K562 (cell line): ENCODE measurements around the gene FRMD3. TPM values are rescaled to one million over a fixed set of nuclear protein-coding genes. Genes with fewer than 3 reads are reported as not detected.

Experiments used
- ATAC-seq: fragments of 200-7000 bp; cut with Tn5 transposase; 3 replicates; pipeline ENCODE4 v1.9.1; 2020; ENCODE audit warnings: moderate library complexity
- BruUV-seq: library from RNA; stranded (reverse); fragments of 400-500 nt; replicated peaks from 2 replicates; lab custom pipeline; 2021; lab: Mats Ljungman, UMichigan
- CTCF ChIA-PET: fragments of 300-600 bp; formaldehyde crosslinking; extraction: SDS; loops from one replicate; lab custom pipeline; 2021; ENCODE audit warnings: low intra/inter-chr PET ratio; lab: Yijun Ruan, JAX
- POLR2A ChIA-PET: fragments of 300-600, 350-650 bp; sonication (Branson Sonifier 250); formaldehyde crosslinking; extraction: SDS; loops from one replicate; lab custom pipeline; 2021; ENCODE audit warnings: antibody characterized with exemption, inconsistent platforms; lab: Yijun Ruan, JAX
- DNase-seq, 4 experiments: peaks; one replicate each; pipeline versions ENCODE4 v3.0.0 to v3.0.0-alpha.2; 2011 to 2018; ENCODE audit warnings: low spot score in 3 of 4, mixed read lengths in 3 of 4; ENCODE audit errors: extremely low read depth in 1 of 4
- FAIRE-seq: peaks from 2 replicates; lab custom pipeline; 2011; peaks lifted over from hg19 to GRCh38; lab: Jason Lieb, UNC
- H2AFZ ChIP-seq: 2 replicates; pipeline ENCODE4 v1.6.0; 2011; ENCODE audit warnings: low read depth, low read length, control low read depth, inconsistent platforms
- H3K27ac ChIP-seq: fragments of 200-600 bp; 3 replicates; pipeline ENCODE4 v1.8.0; 2011; ENCODE audit warnings: low read depth, mild to moderate bottlenecking, control low read depth, inconsistent platforms, low read length, moderate library complexity, mixed read lengths; ENCODE audit errors: extremely low read depth
- H3K27me3 ChIP-seq, 2 experiments: fragments of 300-600 bp in 1 of 2; 2 replicates in 1 of 2; 3 replicates in 1 of 2; pipeline versions ENCODE4 v1.6.0 to v1.8.0; 2011; ENCODE audit warnings: inconsistent platforms in 2 of 2, low read length in 2 of 2, mild to moderate bottlenecking in 1 of 2, mixed read lengths in 1 of 2, moderate library complexity in 1 of 2; ENCODE audit not compliant: control insufficient read depth in 2 of 2, insufficient read depth in 2 of 2
- H3K36me3 ChIP-seq: fragments of 300-600 bp; 3 replicates; pipeline ENCODE4 v1.8.0; 2011; ENCODE audit warnings: mild to moderate bottlenecking, low read length, inconsistent platforms; ENCODE audit not compliant: control insufficient read depth, insufficient read depth
- H3K4me1 ChIP-seq, 2 experiments: fragments of 200-600 bp in 1 of 2; replicated peaks in 1 of 2; 2 replicates in 1 of 2; 3 replicates in 1 of 2; pipeline versions ENCODE4 v1.5.1 to v1.8.0; 2011; ENCODE audit warnings: inconsistent platforms in 2 of 2, low read length in 2 of 2, mild to moderate bottlenecking in 1 of 2, mixed read lengths in 1 of 2, moderate library complexity in 1 of 2; ENCODE audit not compliant: control insufficient read depth in 2 of 2, insufficient read depth in 2 of 2
- H3K4me2 ChIP-seq: 2 replicates; pipeline ENCODE4 v1.6.1; 2011; ENCODE audit warnings: low read length, control low read depth, inconsistent platforms, mixed read lengths; ENCODE audit not compliant: insufficient read depth
- H3K4me3 ChIP-seq: fragments of 200-600 bp; sonication (generic), shearing (Covaris generic); 2 replicates; pipeline ENCODE4 v1.5.1; 2016; ENCODE audit warnings: control low read depth, inconsistent platforms
- H3K79me2 ChIP-seq: fragments of 200-600 bp; 3 replicates; pipeline ENCODE4 v1.8.0; 2011; ENCODE audit warnings: low read length, inconsistent platforms; ENCODE audit not compliant: control insufficient read depth, insufficient read depth
- H3K9ac ChIP-seq, 2 experiments: 2 replicates each; pipeline versions ENCODE4 v1.6.0 to v1.6.1; 2011; ENCODE audit warnings: low read depth in 2 of 2, low read length in 2 of 2, control low read depth in 1 of 2, inconsistent platforms in 1 of 2, mild to moderate bottlenecking in 1 of 2, mixed read lengths in 1 of 2; ENCODE audit not compliant: insufficient read depth in 1 of 2
- H3K9me1 ChIP-seq: one replicate; pipeline ENCODE4 v1.6.0; 2011; ENCODE audit warnings: inconsistent platforms, mild to moderate bottlenecking, low read length, moderate library complexity; ENCODE audit not compliant: control insufficient read depth, insufficient read depth
- H3K9me3 ChIP-seq: replicated peaks from 2 replicates; pipeline ENCODE4 v1.5.1; 2011; ENCODE audit warnings: low read depth, low read length, inconsistent platforms; ENCODE audit not compliant: control insufficient read depth, insufficient read depth
- H4K20me1 ChIP-seq: replicated peaks from 2 replicates; pipeline ENCODE4 v1.6.1; 2011; ENCODE audit warnings: low read length, inconsistent platforms, mixed read lengths; ENCODE audit not compliant: control insufficient read depth, insufficient read depth
- ATF7 ChIP-seq: fragments of 450-650 bp; IDR thresholded peaks from 2 replicates; pipeline ENCODE4 v1.7.1; 2014; ENCODE audit warnings: mild to moderate bottlenecking, moderate library complexity
- CBFB ChIP-seq: sonication (generic); formaldehyde crosslinking; IDR thresholded peaks from 2 replicates; pipeline ENCODE4 v1.4.0; 2020; ENCODE audit warnings: mild to moderate bottlenecking, missing genetic modification reagents
- CEBPG ChIP-seq, 3 experiments: fragments of 200-800 bp in 1 of 3; sonication (Bioruptor generic) in 1 of 3; sonication (generic) in 1 of 3; formaldehyde crosslinking in 1 of 3; IDR thresholded peaks in 2 of 3; conservative IDR thresholded peaks in 1 of 3; 2 replicates each; pipeline versions ENCODE4 v1.6.1 to v1.8.0; 2016 to 2022; ENCODE audit warnings: missing compliant biosample characterization in 2 of 3, missing genetic modification characterization in 2 of 3, mild to moderate bottlenecking in 1 of 3, missing genetic modification reagents in 1 of 3
- CGGBP1 ChIP-seq: fragments of 250-450 bp; sonication (Bioruptor Pico); IDR thresholded peaks from 2 replicates; pipeline ENCODE4 v1.9.0; 2021; ENCODE audit warnings: mild to moderate bottlenecking
- CHD4 ChIP-seq: fragments of 200-600 bp; sonication (generic); IDR thresholded peaks from 3 replicates; pipeline ENCODE4 v1.6.1; 2012; ENCODE audit warnings: low read depth, mild to moderate bottlenecking, mixed read lengths, low read length, inconsistent platforms; ENCODE audit not compliant: insufficient read depth, insufficient replicate concordance, poor library complexity, severe bottlenecking
- GATAD2A ChIP-seq: fragments of 450-650 bp; IDR thresholded peaks from 2 replicates; pipeline ENCODE4 v1.6.1; 2017
- HNRNPK ChIP-seq: fragments of 200-400 bp; formaldehyde crosslinking; IDR thresholded peaks from one replicate; pipeline ENCODE4 v1.6.1; 2018; ENCODE audit warnings: mild to moderate bottlenecking, low read depth, low read length; ENCODE audit not compliant: poor library complexity, severe bottlenecking
- JUND ChIP-seq, 2 experiments: IDR thresholded peaks; 2 replicates in 1 of 2; 3 replicates in 1 of 2; pipeline ENCODE4 v1.6.1; 2011; ENCODE audit warnings: borderline replicate concordance in 2 of 2, low read depth in 2 of 2, low read length in 2 of 2, improper control_type of control experiment in 1 of 2, missing biosample characterization in 1 of 2, missing genetic modification characterization in 1 of 2, missing genetic modification reagents in 1 of 2
- KLF1 ChIP-seq: fragments of 450-650 bp; IDR thresholded peaks from 2 replicates; pipeline ENCODE4 v1.6.1; 2016; ENCODE audit warnings: missing genetic modification characterization, missing compliant biosample characterization
- POLR2G ChIP-seq: fragments of 200-400 bp; formaldehyde crosslinking; IDR thresholded peaks from 2 replicates; pipeline ENCODE4 v1.6.1; 2017; ENCODE audit warnings: low read depth, mild to moderate bottlenecking, antibody characterized with exemption, low read length, moderate library complexity
- SRSF7 ChIP-seq: fragments of 200-400 bp; formaldehyde crosslinking; optimal IDR thresholded peaks from 2 replicates; pipeline ENCODE3; 2017; ENCODE audit warnings: mild to moderate bottlenecking, low read depth, low read length
- TAL1 ChIP-seq: fragments of 450-650 bp; IDR thresholded peaks from 2 replicates; pipeline ENCODE4 v1.6.1; 2016; ENCODE audit warnings: mild to moderate bottlenecking
- TCF3 ChIP-seq: sonication (generic); formaldehyde crosslinking; IDR thresholded peaks from 2 replicates; pipeline ENCODE4 v1.4.0; 2020; ENCODE audit warnings: mild to moderate bottlenecking, missing genetic modification reagents
- ZNF431 ChIP-seq: sonication (generic); formaldehyde crosslinking; IDR thresholded peaks from 2 replicates; pipeline ENCODE4 v1.8.0; 2022; ENCODE audit warnings: mild to moderate bottlenecking, missing genetic modification reagents
- ZNF699 ChIP-seq: fragments of 250-450 bp; sonication (Bioruptor Pico); IDR thresholded peaks from 2 replicates; pipeline ENCODE4 v1.8.0; 2021; ENCODE audit warnings: mild to moderate bottlenecking, moderate library complexity; ENCODE audit not compliant: insufficient replicate concordance
- WGBS: fragments of 100-300 bp; shearing (Covaris generic); methylation state at CpG from one replicate; pipeline ENCODE4 v1.1.6; 2016; ENCODE audit warnings: low coverage, mixed read lengths; ENCODE audit not compliant: insufficient coverage; ENCODE audit errors: missing lambda C conversion rate; 5-methylcytosine and 5-hydroxymethylcytosine counted together
- in situ Hi-C: fragments of 300-500 bp; cut with MboI; formaldehyde crosslinking; loops from 4 replicates; pipeline ENCODE4 v1.15.0; 2018; ENCODE audit warnings: inconsistent platforms, mixed read lengths
- intact Hi-C: fragments of 100-400 bp; cut with micrococcal nuclease; formaldehyde crosslinking; loops from 2 replicates; pipeline ENCODE4 v1.14.2; 2022
- polyA plus RNA-seq, 8 experiments: library from polyadenylated mRNA; depleted of rRNA in 4 of 8; stranded (reverse) in 5 of 8; unstranded in 3 of 8; fragments of >200 nt; fragmentation: Nextera tagmentation in 2 of 8; fragmentation: Illumina TruSeq in 1 of 8; extraction: Ambion mirVana in 2 of 8; extraction: Trizol in 1 of 8; gene quantifications; 2 replicates each; pipeline versions ENCODE4 v1.2.1 to v1.2.3, GENCODE V29; 2011 to 2014; ENCODE audit warnings: inconsistent platforms in 1 of 8, missing spikeins in 1 of 8
- total RNA-seq, 7 experiments: library from RNA; depleted of rRNA in 6 of 7; stranded (reverse); fragments of >200 nt in 6 of 7; fragmentation: Illumina TruSeq in 2 of 7; extraction: Trizol in 2 of 7; gene quantifications; 2 replicates each; pipeline versions ENCODE4 v1.2.1 to v1.2.3, GENCODE V29; 2011 to 2021; ENCODE audit warnings: low replicate concordance in 1 of 7

FRMD3 gene
- total and polyA plus RNA-seq, 9 of the 15 experiments (the other 6 are each of a cell fraction or from before 2014, with no cell fraction given) = 0.09 to 0.51 (median 0.21) TPM

GRCh38 chr9:83234541-83234940 lies 303.7 kb downstream of the FRMD3 start:
- TF ChIP-seq TCF3 (no peak), SRSF7 (no peak), CEBPG (CRISPR knock-in tag; IDR thresholded peaks at IDR 0.05) (no peak), CEBPG (tag; conservative IDR thresholded peaks at IDR 0.05 in 1 of 2, IDR thresholded peaks at IDR 0.05 in 1 of 2) (no peak), GATAD2A (no peak), ZNF431 (no peak)
- TF ChIP-seq, all 486 proteins: peak for 0
- no peaks in the 10 kb centered on the region for H3K9me3 ChIP-seq
- no peak overlapping the region for H3K27ac ChIP-seq
- in situ Hi-C loops (no loop called here), intact Hi-C loops (no loop called here)
- H3K4me3 ChIP-seq = no peak overlapping the region
- H3K9me1 ChIP-seq = no peaks in the 10 kb centered on the region
- no peak overlapping the region for H3K9ac ChIP-seq
- no peaks in the 10 kb centered on the region for H4K20me1 ChIP-seq
- H3K27me3 ChIP-seq = no peaks in the 10 kb centered on the region
- H3K79me2 ChIP-seq = no peaks in the 10 kb centered on the region
- no peak overlapping the region for H3K4me2 ChIP-seq
- no peak for DNase-seq
- ChIA-PET POLR2A (no interaction called here), CTCF (no interaction called here)
- no peaks in the 10 kb centered on the region for H3K4me1 ChIP-seq
- WGBS = 6% methylated on average over 3 of the region's 3 CpGs
- no peak for ATAC-seq
- H2AFZ ChIP-seq = no peak overlapping the region
- no TSS peak for BruUV-seq
- no peak for FAIRE-seq
- no peaks in the 10 kb centered on the region for H3K36me3 ChIP-seq

- no peaks in the 10 kb centered on the region for H3K27me3 ChIP-seq
- CTCF ChIA-PET = no interaction called here
- no peak for TF ChIP-seq CHD4
- no peak for TF ChIP-seq TAL1
- TF ChIP-seq ZNF699 (CRISPR knock-in tag) = no peak
- TF ChIP-seq POLR2G = no peak
- TF ChIP-seq HNRNPK = no peak
- TF ChIP-seq KLF1 (tag) = no peak
- no peak for TF ChIP-seq CGGBP1 (CRISPR knock-in tag)
- no peak for TF ChIP-seq ATF7
- no peak for TF ChIP-seq JUND (IDR thresholded peaks at IDR 0.05; ENCODE audit: borderline replicate concordance, low read depth, low read length)
- TF ChIP-seq JUND (tag; IDR thresholded peaks at IDR 0.05; ENCODE audit: borderline replicate concordance, low read depth, low read length) = no peak
- TF ChIP-seq CBFB (CRISPR knock-in tag) = no peak
Measured at GRCh38 chr9:83233647-83234046, 304.6 kb downstream of the FRMD3 start.

More at GRCh38 chr9:83233647-83234046, 304.6 kb downstream of the FRMD3 start:
- WGBS = 0% methylated on average over 2 of the region's 2 CpGs
- in situ Hi-C loops (no loop called here), intact Hi-C loops (no loop called here)
- no peaks in the 10 kb centered on the region for H4K20me1 ChIP-seq
- no peaks in the 10 kb centered on the region for H3K36me3 ChIP-seq
- H3K79me2 ChIP-seq = no peaks in the 10 kb centered on the region
- H3K9ac ChIP-seq = no peak overlapping the region
- no peak overlapping the region for H3K27ac ChIP-seq
- no peak overlapping the region for H3K4me2 ChIP-seq
- FAIRE-seq (no peak), DNase-seq (no peak), ATAC-seq (no peak)
- POLR2A ChIA-PET = no interaction called here
- H2AFZ ChIP-seq = no peak overlapping the region
- no peak overlapping the region for H3K4me3 ChIP-seq
- H3K9me3 ChIP-seq = no peaks in the 10 kb centered on the region
- no TSS peak for BruUV-seq
- H3K4me1 ChIP-seq = no peaks in the 10 kb centered on the region
- no peaks in the 10 kb centered on the region for H3K9me1 ChIP-seq
